Common myeloid progenitor, CD34-positive (primary cell): ENCODE results near the gene NES.
A peak's percentile ranks its signal among the peaks of the same experiment; 100 is the strongest.

ENCODE experiments used
- CTCF ChIA-PET: fragments of 350-600 bp; sonication (Branson Sonifier 250); formaldehyde crosslinking; loops from one replicate; lab custom pipeline; 2021; ENCODE audit warnings: antibody characterized with exemption; lab: Charles Lee
- POLR2A ChIA-PET: fragments of 350-600 bp; sonication (Branson Sonifier 250); formaldehyde crosslinking; loops from one replicate; lab custom pipeline; 2021; ENCODE audit warnings: antibody characterized with exemption; lab: Charles Lee
- DNase-seq, 3 donors: peaks; one replicate each; pipeline versions ENCODE4 v3.0.0 to v3.0.0-alpha.2; 2013
- H3K27ac ChIP-seq, 2 experiments: 1 replicate in 1 of 2; 2 replicates in 1 of 2; pipeline ENCODE4 v1.7.0; 2013; ENCODE audit warnings: inconsistent platforms in 2 of 2, low read length in 2 of 2, mild to moderate bottlenecking in 2 of 2, low read depth in 1 of 2, moderate library complexity in 1 of 2; ENCODE audit not compliant: severe bottlenecking in 2 of 2, insufficient read depth in 1 of 2, poor library complexity in 1 of 2
- H3K27me3 ChIP-seq, 5 experiments: replicated peaks in 2 of 5; 1 replicate in 3 of 5; 2 replicates in 2 of 5; pipeline versions ENCODE4 v1.6.1 to v1.7.0; 2013; ENCODE audit warnings: low read length in 4 of 5, mild to moderate bottlenecking in 2 of 5, moderate library complexity in 2 of 5, inconsistent platforms in 1 of 5; ENCODE audit not compliant: insufficient read depth in 5 of 5, control insufficient read depth in 4 of 5
- H3K36me3 ChIP-seq, 4 experiments: 1 replicate in 2 of 4; 2 replicates in 2 of 4; pipeline versions ENCODE4 v1.6.1 to v1.7.0; 2013; ENCODE audit warnings: low read length in 3 of 4, control low read depth in 1 of 4, mild to moderate bottlenecking in 1 of 4; ENCODE audit not compliant: control insufficient read depth in 4 of 4, insufficient read depth in 4 of 4
- H3K4me1 ChIP-seq, 4 experiments: 1 replicate in 3 of 4; 2 replicates in 1 of 4; pipeline versions ENCODE4 v1.6.1 to v1.7.1; 2013; ENCODE audit warnings: low read length in 3 of 4, mild to moderate bottlenecking in 3 of 4, control low read depth in 1 of 4, inconsistent platforms in 1 of 4, moderate library complexity in 1 of 4; ENCODE audit not compliant: control insufficient read depth in 4 of 4, insufficient read depth in 4 of 4; ENCODE audit errors: control extremely low read depth in 1 of 4
- H3K4me3 ChIP-seq, 7 experiments: 1 replicate in 4 of 7; 2 replicates in 3 of 7; pipeline versions ENCODE4 v1.5.1 to v1.7.0; 2013; ENCODE audit warnings: mild to moderate bottlenecking in 7 of 7, low read length in 6 of 7, moderate library complexity in 6 of 7, inconsistent platforms in 2 of 7, low read depth in 2 of 7, control low read depth in 1 of 7; ENCODE audit not compliant: insufficient read depth in 4 of 7, control insufficient read depth in 1 of 7; ENCODE audit errors: extremely low read depth in 1 of 7
- H3K9me3 ChIP-seq, 5 experiments: 1 replicate in 4 of 5; 2 replicates in 1 of 5; pipeline versions ENCODE4 v1.6.1 to v1.7.1; 2013; ENCODE audit warnings: low read length in 4 of 5, mild to moderate bottlenecking in 2 of 5, inconsistent platforms in 1 of 5, low read depth in 1 of 5, moderate library complexity in 1 of 5; ENCODE audit not compliant: control insufficient read depth in 4 of 5, insufficient read depth in 2 of 5; ENCODE audit errors: control extremely low read depth in 1 of 5
- WGBS: methylation state at CpG from one replicate; pipeline ENCODE4 v1.1.5; 2013; ENCODE audit not compliant: insufficient coverage; 5-methylcytosine and 5-hydroxymethylcytosine counted together

NES gene

GRCh38 chr1:156667968-156668709, 9.1 kb downstream of the NES start:
- peaks cover 0 to 24% (median 15%) of the 10 kb centered on the region in 4 experiments for H3K4me1 ChIP-seq
- whole genome bisulfite sequencing, result 100% methylated on average over 2 of the region's 9 CpGs
- peaks cover 0 to 22% (median 0%) of the 10 kb centered on the region in 5 experiments for H3K27me3 ChIP-seq
- H3K9me3 ChIP-seq, result no peaks in the 10 kb centered on the region
- H3K27ac ChIP-seq, result no peak overlapping the region
- CTCF ChIA-PET, result interaction anchor here (0.8 to 24.9 kb wide), 3 partner anchors 6 to 41 kb away, joined by 5 to 351 read pairs (median 351); partner anchors contain the start of gene NES
- H3K4me3 ChIP-seq, result no peak overlapping the region
- H3K36me3 ChIP-seq, result no peaks in the 10 kb centered on the region
- no peak for DNase-seq
- POLR2A ChIA-PET, result no interaction called here

GRCh38 chr1:156667610-156667967, 9.6 kb downstream of the NES start:
- CTCF ChIA-PET, result interaction anchor here (0.8 to 16.8 kb wide), 2 partner anchors 13 to 41 kb away, joined by 5 to 351 read pairs; partner anchors contain the start of gene NES
- POLR2A ChIA-PET, result no interaction called here
- no peak for DNase-seq
- H3K9me3 ChIP-seq, result no peaks in the 10 kb centered on the region
- 100% methylated on average over 4 of the region's 5 CpGs for WGBS
- peaks cover 0 to 17% (median 0%) of the 10 kb centered on the region in 5 experiments for H3K27me3 ChIP-seq
- no peak overlapping the region for H3K27ac ChIP-seq
- H3K36me3 ChIP-seq, result no peaks in the 10 kb centered on the region
- peaks cover 0 to 29% (median 21%) of the 10 kb centered on the region in 4 experiments for H3K4me1 ChIP-seq
- H3K4me3 ChIP-seq, result no peak overlapping the region

- no peak for DNase-seq
- CTCF ChIA-PET, result interaction anchor here (16.8 kb wide), 1 partner anchor 13 kb away, joined by 351 read pairs; the partner anchor contains the start of gene NES
These were observed 10.2 kb downstream of the NES start for GRCh38 chr1:156666862-156667609.

GRCh38 chr1:156665539-156665938, 11.7 kb downstream of the NES start:
- no peak for DNase-seq
- WGBS, result 90% methylated on average over 2 of the region's 3 CpGs

More at GRCh38 chr1:156666862-156667609, 10.2 kb downstream of the NES start:
- Histone ChIP-seq H3K9me3 (no peaks in the 10 kb centered on the region), H3K27me3 (peaks cover 0 to 11% (median 0%) of the 10 kb centered on the region in 5 experiments), H3K36me3 (no peaks in the 10 kb centered on the region), H3K27ac (no peak overlapping the region), H3K4me1 (peaks cover 3 to 35% (median 26%) of the 10 kb centered on the region in 4 experiments), H3K4me3 (no peak overlapping the region)
- WGBS, result 94% methylated on average over 5 of the region's 9 CpGs
- POLR2A ChIA-PET, result interaction anchor here (0.7 kb wide), 1 partner anchor 201 kb away, joined by 3 read pairs; no protein-coding TSS in a partner anchor

GRCh38 chr1:156664767-156665411, 12.3 kb downstream of the NES start:
- DNase-seq, result peak in 2 of 3 donors; percentile 47 to 58
- CTCF ChIA-PET, result interaction anchor here (0.7 to 16.8 kb wide), 7 partner anchors 15 to 76 kb away, joined by 3 to 351 read pairs (median 3); partner anchors contain the start of gene NES
- no peaks in the 10 kb centered on the region for H3K36me3 ChIP-seq
- WGBS, result 36% methylated on average over 11 of the region's 16 CpGs
- no peak overlapping the region for H3K4me3 ChIP-seq
- H3K4me1 ChIP-seq, result peaks cover 3 to 55% (median 47%) of the 10 kb centered on the region in 4 experiments
- POLR2A ChIA-PET, result interaction anchor here (0.6 kb wide), 1 partner anchor 24 kb away, joined by 3 read pairs; no protein-coding TSS in a partner anchor
- peaks cover 0 to 3% (median 0%) of the 10 kb centered on the region in 5 experiments for H3K27me3 ChIP-seq
- no peaks in the 10 kb centered on the region for H3K9me3 ChIP-seq
- H3K27ac ChIP-seq, result no peak overlapping the region

More at GRCh38 chr1:156665539-156665938, 11.7 kb downstream of the NES start:
- POLR2A ChIA-PET, result no interaction called here
- Histone ChIP-seq H3K4me1 (peaks cover 3 to 50% (median 41%) of the 10 kb centered on the region in 4 experiments), H3K27ac (no peak overlapping the region), H3K9me3 (no peaks in the 10 kb centered on the region), H3K4me3 (no peak overlapping the region), H3K27me3 (peaks cover 0 to 3% (median 0%) of the 10 kb centered on the region in 5 experiments), H3K36me3 (no peaks in the 10 kb centered on the region)
- CTCF ChIA-PET, result interaction anchor here (0.9 to 16.8 kb wide), 6 partner anchors 15 to 41 kb away, joined by 3 to 351 read pairs (median 3); partner anchors contain the start of gene NES

- Histone ChIP-seq H3K36me3 (no peaks in the 10 kb centered on the region), H3K9me3 (no peaks in the 10 kb centered on the region), H3K27ac (no peak overlapping the region), H3K4me1 (peaks cover 3 to 62% (median 53%) of the 10 kb centered on the region in 4 experiments), H3K27me3 (peaks cover 0 to 3% (median 0%) of the 10 kb centered on the region in 5 experiments), H3K4me3 (no peak overlapping the region)
- 82% methylated on average over 4 of the region's 5 CpGs for WGBS
- CTCF ChIA-PET, result interaction anchor here (0.7 to 16.8 kb wide), 8 partner anchors 16 to 75 kb away, joined by 3 to 351 read pairs (median 3); partner anchors contain the start of gene NES
- POLR2A ChIA-PET, result interaction anchor here (0.6 kb wide), 1 partner anchor 25 kb away, joined by 3 read pairs; no protein-coding TSS in a partner anchor
- no peak for DNase-seq
These were observed 13.0 kb downstream of the NES start for GRCh38 chr1:156664046-156664766.
